ENCODE measurements around the gene YARS2.
A peak's percentile ranks its signal among the peaks of the same experiment; 100 is the strongest.

YARS2 gene

DNA sequence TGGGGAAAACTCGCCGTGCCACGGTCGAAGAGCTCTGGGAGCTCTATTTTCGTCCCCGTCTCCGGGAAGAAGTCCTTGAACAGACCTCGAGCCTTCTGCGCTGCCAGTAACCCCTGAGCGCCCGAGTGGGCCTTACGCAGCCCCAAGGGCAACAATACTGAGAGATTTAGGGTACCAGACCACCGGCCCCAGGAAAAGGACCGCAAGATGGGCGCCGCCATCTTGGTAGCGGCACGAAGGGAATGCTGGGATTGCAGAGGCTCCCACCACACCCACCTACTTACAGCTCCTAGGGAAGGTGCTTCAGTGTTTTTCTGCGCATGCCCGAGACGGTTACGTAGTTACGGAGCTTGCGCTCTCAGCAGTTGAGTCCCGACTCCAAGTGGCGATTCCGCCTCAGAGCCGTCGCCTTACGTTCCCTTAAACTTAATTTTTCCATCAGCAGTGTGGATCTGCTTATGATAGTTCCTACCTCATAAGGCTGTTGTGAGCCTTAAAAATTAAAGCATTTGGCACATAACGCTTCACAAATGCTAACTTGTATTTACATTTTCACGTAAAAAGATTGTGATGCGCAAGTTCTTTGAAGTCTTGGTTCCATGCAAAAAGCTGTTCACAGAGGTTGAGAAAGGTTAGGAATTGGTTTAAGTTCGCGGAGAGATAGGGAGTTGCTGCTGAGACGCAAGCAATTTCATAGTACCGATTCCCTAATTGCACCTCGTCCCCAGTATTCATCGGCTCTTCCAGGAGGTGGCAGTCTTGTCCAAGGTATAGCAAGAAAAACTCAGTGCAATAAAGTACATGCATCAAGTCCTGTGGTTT lies at the start of gene YARS2:
YARS2 (minus strand) TSS at position 244 of the 822 bp plus-strand sequence; CDS start at position 221, 23 bp downstream.
- DNase-seq: peak; percentile 87

DNA sequence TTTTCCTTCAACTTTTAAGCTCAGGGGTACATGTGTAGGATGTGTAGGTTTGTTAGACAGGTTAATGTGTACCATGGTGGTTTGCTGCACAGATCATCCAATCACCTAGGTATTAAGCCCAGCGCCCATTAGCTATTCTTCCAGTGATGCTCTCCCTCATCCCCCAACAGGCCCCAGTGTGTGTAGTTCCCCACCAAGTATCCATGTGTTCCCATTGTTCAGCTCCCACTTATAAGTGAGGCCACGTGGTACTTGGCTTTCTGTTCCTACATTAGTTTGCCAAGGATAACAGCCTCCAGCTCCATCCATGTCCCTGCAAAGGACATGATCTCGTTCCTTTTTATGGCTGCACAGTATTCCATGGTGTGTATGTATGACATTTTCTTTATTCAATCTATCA lies 48.6 kb upstream of the YARS2 start:
- DNase-seq: no peak

DNA sequence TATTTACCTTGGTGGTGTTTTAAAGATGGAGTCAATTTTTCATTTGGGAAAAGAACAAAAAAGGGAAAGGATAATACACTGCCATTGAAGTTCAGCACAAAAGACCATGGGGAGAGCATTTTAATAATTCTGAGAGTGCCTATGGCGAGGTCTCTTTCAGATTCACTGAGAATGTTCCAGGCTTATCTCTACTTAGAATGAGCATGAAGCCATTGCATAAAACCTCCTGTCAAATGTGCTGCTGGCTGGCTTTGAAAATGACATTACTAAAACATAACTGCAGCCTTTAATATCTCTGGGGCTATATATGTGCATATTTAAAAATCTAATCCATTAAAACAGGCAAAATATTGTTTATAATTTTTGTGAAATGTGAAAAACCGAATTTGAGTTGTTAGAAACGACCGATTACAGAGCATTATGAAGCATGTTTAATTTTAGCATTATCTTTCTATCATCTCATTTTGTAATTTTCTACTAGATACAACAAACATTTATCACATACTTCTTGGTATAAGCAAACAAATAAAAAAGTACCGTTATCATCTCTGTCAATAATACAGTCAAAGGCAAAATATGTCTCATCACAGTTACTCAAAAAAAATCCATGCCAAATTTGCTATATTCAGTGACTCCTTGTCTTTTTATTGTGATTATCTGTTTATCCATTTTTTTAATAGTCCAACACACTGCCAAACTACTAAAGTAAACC lies 45.7 kb upstream of the YARS2 start:
- DNase-seq: no peak

DNA sequence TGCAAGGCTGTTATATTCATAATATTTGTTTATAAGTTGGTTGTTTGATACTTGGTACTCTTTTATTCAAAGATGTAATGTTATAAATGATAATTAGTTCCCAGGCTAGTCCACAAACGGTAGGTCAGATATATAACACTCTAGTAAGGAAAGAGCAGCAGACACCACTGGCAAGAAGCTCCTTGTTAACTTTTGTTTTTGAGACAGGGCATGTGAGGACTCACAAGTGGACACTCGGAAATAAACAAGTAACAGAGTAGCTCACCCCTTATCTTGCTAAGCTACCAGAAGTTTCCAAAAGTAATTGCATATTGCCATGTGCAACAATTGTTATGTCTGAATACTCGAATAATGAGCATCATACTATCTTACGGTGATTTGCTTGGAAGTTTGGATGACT lies 38.6 kb upstream of the YARS2 start:
- DNase-seq: no peak

DNA sequence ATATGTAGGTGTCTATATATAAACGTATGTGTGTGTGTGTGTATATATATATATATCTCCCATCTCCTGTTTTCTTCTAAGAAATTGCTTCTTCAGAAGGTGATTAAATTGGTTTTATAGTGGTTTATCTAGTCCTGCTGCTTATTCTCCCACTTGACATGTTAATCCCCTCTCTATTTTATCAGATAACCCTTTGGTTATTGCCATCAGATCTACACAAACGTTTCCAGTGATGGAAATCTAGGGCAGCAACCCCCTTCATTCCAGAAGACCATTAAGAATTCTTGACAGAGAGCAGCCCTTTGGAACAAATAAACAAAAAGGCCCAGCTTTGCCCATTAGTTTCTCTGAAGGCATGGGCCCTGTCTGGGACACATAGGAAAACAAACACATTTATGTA lies 34.2 kb upstream of the YARS2 start:
- no peak for DNase-seq

DNA sequence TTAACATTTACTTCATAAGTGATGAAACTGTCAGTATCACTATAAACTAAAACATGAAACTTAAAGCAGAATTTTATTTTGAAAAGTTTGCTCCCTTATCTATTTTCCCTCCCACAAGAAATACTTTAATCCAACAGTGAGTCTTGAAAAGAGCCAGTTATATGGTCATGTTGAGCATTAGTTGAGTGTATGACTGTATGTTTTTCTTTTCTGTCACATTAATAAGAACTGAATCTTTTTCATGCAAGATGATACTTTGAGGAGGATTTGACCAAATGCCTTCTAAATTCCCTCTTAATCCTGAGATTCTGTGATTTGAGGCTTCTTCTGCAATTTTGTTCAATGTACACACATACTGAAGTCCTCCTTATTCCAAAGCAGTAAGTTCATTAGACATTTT lies 33.7 kb upstream of the YARS2 start:
- DNase-seq: no peak

DNA sequence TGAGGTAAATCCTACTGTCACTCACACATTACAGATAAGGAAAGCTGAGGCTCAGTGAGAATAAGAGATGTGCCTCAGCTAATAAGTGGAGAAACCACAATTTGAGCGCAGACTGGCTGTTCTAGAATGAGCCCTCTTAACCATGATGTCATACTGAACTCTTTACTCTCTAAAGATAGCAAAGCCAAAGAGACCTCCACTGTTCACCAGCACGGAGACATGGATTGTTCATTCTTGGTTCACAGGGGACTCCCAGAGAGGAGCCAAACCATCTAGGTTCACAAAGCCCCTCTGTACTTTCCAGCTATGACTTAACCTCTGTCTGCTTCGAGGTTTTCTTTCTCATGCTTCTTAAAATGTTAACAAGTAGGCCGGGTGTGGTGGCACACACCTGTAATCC lies 32.7 kb upstream of the YARS2 start:
- no peak for DNase-seq

DNA sequence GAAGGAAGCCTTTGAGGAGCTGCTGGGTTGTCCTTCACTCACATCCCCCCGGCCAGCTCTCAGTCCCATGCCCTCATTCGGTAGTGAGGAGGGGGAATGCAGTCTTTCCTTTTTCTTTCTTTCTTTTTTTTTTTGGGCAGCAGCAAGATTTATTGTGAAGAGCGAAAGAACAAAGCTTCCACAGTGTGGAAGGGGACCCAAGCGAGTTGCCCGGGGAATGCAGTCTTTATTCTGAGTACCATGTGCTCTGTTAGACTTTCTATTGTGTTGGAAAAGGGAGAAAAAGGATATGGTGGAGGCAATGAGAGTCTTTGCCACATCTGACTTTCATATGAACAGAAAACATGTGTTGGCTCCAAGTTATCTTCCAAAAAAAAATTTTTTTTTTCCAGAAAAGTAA lies 29.9 kb upstream of the YARS2 start:
- DNase-seq: no peak

DNA sequence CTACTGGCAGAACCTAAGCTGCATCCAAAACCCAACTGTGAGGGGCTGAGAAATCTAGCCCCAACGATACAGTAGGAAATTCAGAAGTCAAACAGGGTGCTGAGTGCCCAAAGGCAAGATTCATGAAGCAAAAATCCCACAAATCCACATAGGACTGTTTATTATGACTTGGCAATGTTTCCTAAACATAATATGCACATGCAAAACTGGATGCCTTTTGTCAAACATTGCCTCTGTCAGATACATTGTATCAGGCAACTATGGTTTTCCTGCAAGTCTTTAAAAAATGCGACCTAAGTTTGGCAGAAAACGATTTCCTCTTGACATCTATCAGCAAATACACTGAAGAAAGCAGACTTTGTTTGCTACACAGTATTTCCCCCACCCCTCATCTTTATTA lies 27.3 kb upstream of the YARS2 start:
- DNase-seq: no peak

DNA sequence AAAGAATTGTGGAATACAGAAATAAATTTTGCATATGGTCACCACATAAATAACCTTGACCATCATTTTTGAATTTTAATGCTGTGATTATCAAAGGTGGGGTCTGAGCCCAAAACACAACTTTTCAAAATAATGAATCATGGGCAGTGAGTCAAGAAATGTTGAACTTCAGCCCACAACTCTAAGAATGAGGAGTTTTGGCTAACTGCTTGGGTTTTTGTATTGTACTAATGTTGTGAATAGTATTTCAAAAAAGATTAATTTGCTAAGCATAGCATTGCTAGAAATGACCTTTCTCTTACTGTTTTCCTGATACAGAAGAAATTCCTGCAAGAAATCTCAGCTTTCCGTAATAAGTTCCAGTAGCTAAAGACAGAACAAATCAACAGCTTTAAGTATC lies 24.4 kb upstream of the YARS2 start:
- no peak for DNase-seq

DNA sequence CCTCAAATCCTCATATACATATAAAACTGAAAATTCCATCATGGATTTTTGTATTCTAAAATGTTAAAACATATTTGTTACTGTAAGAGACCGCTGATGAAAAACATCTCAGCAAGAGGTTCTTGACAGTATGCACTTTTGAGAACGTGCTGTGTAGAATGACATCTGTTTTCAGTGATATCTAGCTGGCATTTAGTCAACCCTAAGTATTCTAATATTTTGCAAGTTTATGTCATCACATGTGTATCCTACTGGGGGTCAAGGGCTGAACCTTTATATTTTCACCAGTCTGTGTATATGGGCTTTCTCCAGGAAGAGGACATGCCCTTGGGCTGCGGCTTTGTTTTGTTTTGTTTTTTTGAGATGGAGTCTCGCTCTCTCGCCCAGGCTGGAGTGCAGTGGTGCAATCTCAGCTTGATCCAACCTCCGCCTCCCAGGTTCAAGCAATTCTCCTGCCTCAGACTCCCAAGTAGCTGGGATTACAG lies 22.0 kb upstream of the YARS2 start:
- no peak for DNase-seq

DNA sequence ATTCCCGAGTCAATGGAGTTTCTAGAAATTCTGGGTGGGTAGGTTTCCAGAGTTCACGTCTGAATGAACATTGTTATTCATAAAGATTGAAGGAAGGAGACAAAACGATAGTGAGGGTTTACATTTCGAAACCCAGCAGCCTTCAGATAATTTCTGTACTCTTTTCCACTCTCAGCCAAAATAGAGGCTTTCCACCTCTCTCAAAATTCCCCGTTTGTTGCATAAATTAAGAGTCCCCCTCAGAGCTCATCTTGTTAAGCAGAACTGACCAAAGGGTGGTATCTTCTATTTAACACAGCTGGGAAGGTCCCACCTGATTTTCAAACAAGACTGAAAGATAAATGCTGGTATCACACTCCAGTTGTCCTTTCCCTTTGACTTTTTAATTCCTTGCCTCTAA lies 21.5 kb upstream of the YARS2 start:
- no peak for DNase-seq

DNA sequence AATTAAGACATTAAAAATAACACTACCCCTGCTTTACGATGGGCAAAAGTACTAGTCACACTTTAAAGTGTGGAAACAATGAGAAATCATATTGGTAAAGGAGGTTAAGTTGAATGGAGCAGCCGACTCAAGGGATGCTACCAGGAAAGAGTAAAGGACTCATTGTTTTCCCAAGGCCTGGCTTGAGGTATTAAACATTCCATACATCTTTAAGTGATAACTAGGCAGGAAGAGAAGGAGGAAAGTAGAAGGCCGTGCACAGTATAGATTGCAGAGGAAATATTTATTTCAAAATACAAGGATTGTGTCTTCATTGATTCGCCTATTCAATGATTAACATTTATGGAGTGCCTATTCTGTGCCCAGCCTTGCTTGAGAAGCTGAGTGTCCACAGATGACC lies 20.6 kb upstream of the YARS2 start:
- DNase-seq: no peak

DNA sequence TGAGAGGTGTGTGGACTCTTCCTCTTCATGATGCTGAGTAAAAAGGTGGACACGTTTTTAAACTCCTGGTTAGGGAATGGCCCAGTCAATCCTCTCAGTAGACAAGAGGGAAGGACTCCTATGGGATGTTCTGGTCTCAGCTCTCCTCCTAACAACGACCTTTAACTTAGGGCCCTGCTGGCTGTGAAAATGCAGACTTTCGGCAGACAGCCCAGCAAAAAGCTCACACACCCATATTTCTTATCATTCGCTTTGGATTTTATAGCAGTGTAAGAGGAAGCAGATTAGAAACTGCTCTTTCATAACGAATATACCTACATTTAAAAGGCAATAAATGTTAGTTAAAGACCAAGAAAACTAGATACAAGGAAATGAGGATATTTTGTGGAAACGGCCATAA lies 18.0 kb upstream of the YARS2 start:
- no peak for DNase-seq

DNA sequence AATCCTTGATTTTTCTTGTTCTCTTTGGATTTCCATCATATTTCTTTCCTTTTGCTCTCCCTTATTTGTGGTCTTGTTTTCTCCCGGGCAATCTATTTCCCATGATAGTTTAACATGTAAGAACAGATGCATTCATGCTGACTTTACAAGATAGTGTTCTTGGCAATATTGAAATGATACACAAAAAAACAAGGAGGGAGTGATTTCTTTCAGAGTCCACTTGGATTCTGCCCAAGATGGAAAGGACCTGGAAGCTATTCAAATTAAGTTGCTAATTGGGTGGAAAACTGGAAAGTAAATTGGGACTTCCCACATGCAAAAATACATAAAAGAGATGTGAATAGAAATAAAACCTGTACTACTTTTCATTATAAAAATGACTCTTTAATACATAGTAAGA lies 14.4 kb upstream of the YARS2 start:
- DNase-seq: no peak

DNA sequence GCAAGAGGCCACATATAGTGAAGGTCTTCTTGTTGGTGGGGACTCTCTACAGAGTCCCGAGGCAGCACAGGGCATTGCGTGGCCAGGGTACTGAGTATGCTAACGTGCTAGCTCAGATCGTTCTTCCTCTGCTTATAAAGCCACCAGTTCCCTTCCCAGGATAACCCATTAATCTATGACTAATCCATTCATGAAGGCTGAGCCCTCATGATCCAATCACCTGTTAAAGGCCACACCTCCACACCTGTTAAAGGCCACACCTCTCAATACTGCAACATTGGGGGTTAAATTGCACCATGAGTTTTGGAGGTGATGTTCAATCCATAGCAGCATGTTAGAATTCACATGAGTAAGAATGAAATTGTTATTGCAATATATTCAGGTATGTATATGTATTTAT lies 12.8 kb upstream of the YARS2 start:
- no peak for DNase-seq

DNA sequence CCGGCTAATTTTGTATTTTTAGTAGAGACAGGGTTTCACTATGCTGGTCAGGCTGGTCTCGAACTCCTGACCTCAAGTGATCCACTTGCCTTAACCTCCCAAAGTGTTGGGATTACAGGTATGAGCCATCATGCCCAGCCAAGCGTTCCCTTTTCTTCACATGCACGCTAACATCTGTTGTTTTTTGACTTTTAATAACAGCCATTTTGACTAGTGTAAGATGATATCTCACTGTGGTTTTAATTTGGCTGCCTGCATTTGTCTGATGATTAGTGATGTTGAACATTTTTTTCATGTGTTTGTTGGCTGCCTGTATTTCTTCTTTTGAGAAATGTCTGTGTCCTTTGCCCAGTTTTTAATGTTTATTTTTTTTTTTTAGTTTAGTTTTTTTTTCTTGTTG lies 10.2 kb upstream of the YARS2 start:
- no peak for DNase-seq

DNA sequence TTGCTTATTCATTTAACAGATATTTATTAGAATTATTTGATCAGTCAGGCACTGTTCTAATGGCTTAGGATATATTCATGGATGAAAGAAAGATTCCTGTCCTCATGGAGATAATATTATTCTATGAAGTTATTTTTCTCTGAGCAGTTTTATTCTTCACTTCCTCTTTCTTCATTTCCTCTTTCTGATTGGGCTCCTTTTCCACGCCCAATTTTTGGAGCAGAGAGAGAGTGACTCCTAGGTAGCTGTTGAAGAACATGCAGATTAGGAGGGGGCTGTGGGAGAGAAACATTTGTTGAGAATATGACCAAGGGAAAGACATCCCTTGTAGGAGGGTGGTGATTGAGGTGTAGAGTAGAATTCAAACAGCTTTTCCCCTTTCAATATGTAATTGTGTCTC lies 6.0 kb upstream of the YARS2 start:
- DNase-seq: no peak

DNA sequence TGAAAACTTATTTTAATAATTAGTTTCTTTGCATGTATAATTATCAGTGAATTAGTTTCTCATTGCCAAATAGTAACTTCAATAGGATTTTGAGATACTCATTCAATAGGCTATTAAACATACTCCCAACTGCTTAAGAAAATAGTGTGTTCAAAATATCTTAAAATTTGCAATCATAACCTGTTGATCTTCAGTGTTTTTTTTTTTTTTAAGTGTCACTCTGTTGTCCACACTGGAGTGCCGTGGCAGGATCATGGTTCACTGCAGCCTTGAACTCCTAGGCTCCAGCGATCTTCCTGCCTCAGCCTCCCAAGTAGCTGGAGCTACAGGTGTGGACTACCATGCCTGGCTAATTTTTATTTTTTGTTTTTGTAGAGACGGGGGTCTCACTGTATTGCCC lies 1.5 kb upstream of the YARS2 start:
- no peak for DNase-seq

DNA sequence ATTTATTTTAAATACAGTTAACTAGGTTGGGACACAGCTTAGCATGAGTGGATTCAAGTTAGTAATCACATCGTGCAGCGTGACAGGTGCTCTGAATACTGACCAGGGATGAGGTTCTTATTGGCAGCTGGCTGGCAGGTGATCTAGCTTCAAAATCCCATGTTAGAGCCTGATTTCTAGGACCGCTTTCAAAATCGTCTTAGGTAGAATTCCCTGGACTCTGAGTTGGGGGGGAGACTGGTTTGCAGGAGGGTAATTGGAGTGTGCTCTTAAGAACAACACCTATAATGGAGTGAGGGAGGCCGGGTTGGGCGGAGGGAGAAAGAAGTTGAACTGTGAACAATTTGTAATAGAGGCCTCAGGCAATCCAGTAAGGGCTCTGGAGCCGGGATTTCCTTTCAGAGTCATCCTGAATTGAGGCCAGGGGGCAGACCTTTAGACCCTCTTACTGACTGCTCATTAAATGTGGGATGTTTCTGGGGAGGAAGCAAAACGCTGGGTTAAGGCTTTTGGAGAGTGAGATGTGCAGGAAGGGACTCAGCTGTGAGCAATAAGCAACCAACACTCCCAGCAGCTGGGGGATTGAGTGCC lies 874 bp upstream of the YARS2 start:
- DNase-seq: no peak

DNA sequence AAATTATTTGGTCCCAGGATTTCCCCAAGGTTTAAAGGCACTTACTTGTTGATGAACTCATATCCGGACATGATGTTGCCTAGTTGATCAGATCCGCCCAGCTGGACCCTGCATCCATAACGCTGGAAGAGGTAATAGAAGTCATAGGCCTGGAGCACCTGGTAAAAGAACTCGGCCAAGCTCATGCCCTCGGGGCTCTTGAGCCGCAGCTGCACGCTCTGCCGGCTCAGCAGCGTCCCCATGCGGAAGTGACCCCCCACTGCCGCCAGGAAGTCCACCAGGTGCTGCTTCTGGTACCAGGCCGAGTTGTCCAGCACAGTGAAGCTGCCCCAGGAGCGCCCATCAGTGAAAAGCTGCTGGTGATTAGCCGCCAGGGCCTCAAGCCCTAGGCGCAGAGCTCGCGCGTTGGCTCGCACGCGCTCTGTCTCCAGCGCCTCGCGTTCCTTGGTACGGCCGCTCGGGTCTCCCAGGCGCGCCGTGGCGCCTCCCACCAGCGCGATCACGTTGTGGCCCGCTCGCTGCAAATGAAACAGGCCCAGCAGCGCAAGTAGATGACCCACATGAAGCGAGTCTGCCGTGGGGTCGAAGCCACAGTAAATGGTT lies 545 bp downstream of the YARS2 start:
- peak; percentile 2 for DNase-seq

DNA sequence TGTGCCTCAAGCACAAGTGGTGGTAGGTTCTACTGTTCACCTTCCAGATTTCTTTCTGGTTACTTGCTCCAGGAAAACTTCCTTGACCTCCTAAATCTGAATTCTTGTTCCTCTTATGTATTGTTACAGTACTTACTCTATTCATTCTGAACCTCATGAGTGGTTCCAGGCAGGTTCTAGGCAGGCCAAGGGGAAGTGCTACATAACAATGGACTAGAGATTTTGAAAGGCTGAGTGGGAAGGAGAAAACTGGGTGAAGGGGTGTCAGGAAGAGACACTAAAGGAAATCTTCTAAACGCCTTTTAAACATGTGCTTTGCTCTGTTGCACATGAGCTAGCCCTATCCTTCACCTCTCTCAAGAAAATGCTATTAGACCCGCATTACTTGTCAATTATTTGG lies 1.6 kb downstream of the YARS2 start:
- no peak for DNase-seq

DNA sequence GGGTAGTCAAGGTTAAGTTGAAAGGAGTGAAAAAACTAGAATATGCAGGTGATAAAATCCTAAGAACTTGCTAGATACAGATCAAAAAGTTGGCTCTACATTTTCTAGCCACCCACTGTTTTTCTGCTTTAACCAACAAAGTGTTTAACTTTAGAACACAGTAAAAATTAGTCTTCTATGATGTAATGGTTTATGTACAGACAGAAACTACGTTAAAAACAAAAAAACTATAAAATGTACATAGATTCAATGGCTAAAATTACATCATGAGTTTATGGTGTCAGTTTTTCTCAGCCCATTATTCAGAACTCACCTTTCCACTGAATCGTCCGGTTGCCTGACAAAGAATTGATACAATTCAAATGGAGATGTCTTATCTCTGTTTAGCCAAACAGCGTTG lies 2.1 kb downstream of the YARS2 start:
- DNase-seq: no peak

DNA sequence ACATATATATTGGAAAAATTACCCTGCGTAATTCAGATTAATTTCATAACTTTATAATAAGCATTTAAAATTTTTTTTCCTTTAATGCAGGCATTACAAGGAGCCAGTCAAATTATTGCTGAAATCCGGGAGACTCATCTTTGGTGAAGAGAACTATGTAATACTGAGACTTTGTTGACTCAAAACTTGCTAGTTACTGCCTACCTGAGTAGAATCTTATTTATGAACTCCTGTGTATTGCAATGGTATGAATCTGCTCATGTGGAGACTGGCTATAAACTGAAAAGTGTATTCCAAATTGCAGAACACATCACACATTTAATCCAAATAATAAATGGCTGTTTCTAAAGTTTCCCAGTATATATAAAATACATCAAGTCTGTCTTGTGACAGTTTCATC lies 12.4 kb downstream of the YARS2 start:
- no peak for DNase-seq
